A549 (cell line): Measurements from ENCODE around the gene DBR1. TPM values are rescaled to one million over a fixed set of nuclear protein-coding genes. Genes with fewer than 3 reads are reported as not detected.

Experiments
- ATAC-seq, 2 experiments: fragments of 200-7000 bp in 1 of 2; fragments of >200 bp in 1 of 2; cut with Nextera tagmentation in 1 of 2; cut with Tn5 transposase in 1 of 2; 3 replicates each; pipeline versions ENCODE4 v1.8.0 to v1.9.1; 2018 to 2020; ENCODE audit warnings: mild to moderate bottlenecking in 1 of 2, moderate library complexity in 1 of 2
- CTCF ChIA-PET: fragments of 300-600 bp; sonication (Branson Sonifier 250); formaldehyde crosslinking; extraction: SDS; loops from one replicate; lab custom pipeline; 2021; ENCODE audit warnings: antibody characterized with exemption, inconsistent platforms; lab: Yijun Ruan, JAX
- POLR2A ChIA-PET: fragments of 350-600 bp; formaldehyde crosslinking; extraction: SDS; loops from one replicate; lab custom pipeline; 2021; ENCODE audit warnings: antibody characterized with exemption, inconsistent platforms; lab: Yijun Ruan, JAX
- DNase-seq, 2 experiments: peaks; one replicate each; pipeline versions ENCODE4 v3.0.0 to v3.0.0-alpha.2; 2011 to 2016; ENCODE audit warnings: low read depth in 1 of 2, low spot score in 1 of 2
- FAIRE-seq: peaks from 2 replicates; lab custom pipeline; 2011; peaks lifted over from hg19 to GRCh38; lab: Jason Lieb, UNC
- H3K27ac ChIP-seq, 2 experiments: fragments of >200 bp; sonication (Bioruptor Twin); formaldehyde crosslinking; 3 replicates each; pipeline ENCODE4 v1.5.1; 2016 to 2017
- H3K4me1 ChIP-seq: fragments of >200 bp; sonication (Bioruptor Twin); formaldehyde crosslinking; 3 replicates; pipeline ENCODE4 v1.6.1; 2016
- H3K4me2 ChIP-seq: fragments of >200 bp; sonication (Bioruptor Twin); formaldehyde crosslinking; 3 replicates; pipeline ENCODE4 v1.6.1; 2016
- H3K4me3 ChIP-seq: fragments of >200 bp; sonication (Bioruptor Twin); formaldehyde crosslinking; 3 replicates; pipeline ENCODE4 v1.5.1; 2016
- H3K9me3 ChIP-seq: fragments of >200 bp; sonication (Bioruptor Twin); formaldehyde crosslinking; 3 replicates; pipeline ENCODE4 v1.6.1; 2016
- BHLHE40 ChIP-seq: IDR thresholded peaks from 2 replicates; pipeline ENCODE4 v1.6.1; 2012; ENCODE audit warnings: low read depth, low read length, inconsistent platforms
- CBX8 ChIP-seq: fragments of 200-600 bp; sonication (generic); IDR thresholded peaks from 2 replicates; pipeline ENCODE4 v1.6.1; 2016
- CHD2 ChIP-seq: fragments of 150-350 bp; IDR thresholded peaks from 2 replicates; pipeline ENCODE4 v1.6.1; 2014; ENCODE audit warnings: low read length; ENCODE audit not compliant: partially characterized antibody
- EHF ChIP-seq: fragments of 250-450 bp; sonication (Bioruptor Pico); IDR thresholded peaks from 2 replicates; pipeline ENCODE4 v1.5.0; 2020; ENCODE audit warnings: mild to moderate bottlenecking
- HDAC2 ChIP-seq: fragments of 200-600 bp; sonication (generic); IDR thresholded peaks from 2 replicates; pipeline ENCODE4 v1.6.1; 2016
- HOXA7 ChIP-seq: fragments of 250-450 bp; sonication (Bioruptor Pico); IDR thresholded peaks from 2 replicates; pipeline ENCODE4 v1.5.0; 2020; ENCODE audit warnings: mild to moderate bottlenecking, moderate library complexity
- HOXB5 ChIP-seq: fragments of 250-450 bp; sonication (Bioruptor Pico); IDR thresholded peaks from 2 replicates; pipeline ENCODE4 v1.5.0; 2020; ENCODE audit warnings: mild to moderate bottlenecking, moderate library complexity
- JUN ChIP-seq, 2 experiments: fragments of >200 bp; sonication (Bioruptor Twin); formaldehyde crosslinking; IDR thresholded peaks; 2 replicates in 1 of 2; 3 replicates in 1 of 2; pipeline ENCODE4 v1.6.1; 2016 to 2017
- JUNB ChIP-seq: fragments of >200 bp; sonication (Bioruptor Twin); formaldehyde crosslinking; IDR thresholded peaks from 2 replicates; pipeline ENCODE4 v1.6.1; 2016
- KDM1A ChIP-seq: fragments of 200-600 bp; sonication (generic); IDR thresholded peaks from 2 replicates; pipeline ENCODE4 v1.6.1; 2016; ENCODE audit warnings: low read depth, mild to moderate bottlenecking
- MAZ ChIP-seq: fragments of 150-350 bp; IDR thresholded peaks from 2 replicates; pipeline ENCODE4 v1.6.1; 2014; ENCODE audit warnings: antibody characterized with exemption, low read depth, low read length, borderline replicate concordance
- PHF8 ChIP-seq: fragments of 200-600 bp; sonication (generic); IDR thresholded peaks from 2 replicates; pipeline ENCODE4 v1.6.1; 2016; ENCODE audit warnings: low read depth, mild to moderate bottlenecking, antibody characterized with exemption, moderate library complexity, borderline replicate concordance
- RAD21 ChIP-seq, 2 experiments: fragments of >200 bp in 1 of 2; sonication (Bioruptor Twin) in 1 of 2; formaldehyde crosslinking in 1 of 2; IDR thresholded peaks in 1 of 2; conservative IDR thresholded peaks in 1 of 2; 2 replicates in 1 of 2; 3 replicates in 1 of 2; pipeline ENCODE4 v1.6.1; 2012 to 2018; ENCODE audit warnings: inconsistent platforms in 1 of 2
- RARB ChIP-seq: fragments of 250-450 bp; sonication (Bioruptor Pico); IDR thresholded peaks from 2 replicates; pipeline ENCODE4 v1.8.0; 2021; ENCODE audit warnings: mild to moderate bottlenecking, moderate library complexity
- RNF2 ChIP-seq: fragments of 200-600 bp; sonication (generic); IDR thresholded peaks from 2 replicates; pipeline ENCODE4 v1.6.1; 2016; ENCODE audit warnings: low read depth, mild to moderate bottlenecking, antibody characterized with exemption, moderate library complexity, borderline replicate concordance
- TFCP2L1 ChIP-seq: fragments of 250-450 bp; sonication (Bioruptor Pico); IDR thresholded peaks from 2 replicates; pipeline ENCODE4 v1.5.0; 2021; ENCODE audit warnings: mild to moderate bottlenecking
- TP53 ChIP-seq: fragments of 250-450 bp; sonication (Bioruptor Pico); IDR thresholded peaks from 2 replicates; pipeline ENCODE4 v1.5.0; 2021; ENCODE audit warnings: mild to moderate bottlenecking, moderate library complexity
- ZC3H11A ChIP-seq: fragments of 450-650 bp; IDR thresholded peaks from 2 replicates; pipeline ENCODE4 v1.6.1; 2014; ENCODE audit warnings: antibody characterized with exemption, mild to moderate bottlenecking
- ZFP36 ChIP-seq: fragments of 450-650 bp; IDR thresholded peaks from 2 replicates; pipeline ENCODE4 v1.6.1; 2014; ENCODE audit warnings: borderline replicate concordance; ENCODE audit not compliant: partially characterized antibody
- ZNF302 ChIP-seq: fragments of 250-450 bp; sonication (Bioruptor Pico); IDR thresholded peaks from 2 replicates; pipeline ENCODE4 v1.9.0; 2021; ENCODE audit warnings: inconsistent platforms, mild to moderate bottlenecking, moderate library complexity
- ZSCAN20 ChIP-seq: fragments of 250-450 bp; sonication (Bioruptor Pico); IDR thresholded peaks from 2 replicates; pipeline ENCODE4 v1.8.0; 2022; ENCODE audit warnings: mild to moderate bottlenecking, moderate library complexity
- WGBS: methylation state at CpG from one replicate; pipeline ENCODE4 v1.1.6; 2017; ENCODE audit errors: missing lambda C conversion rate; 5-methylcytosine and 5-hydroxymethylcytosine counted together
- polyA plus RNA-seq, 4 experiments: library from polyadenylated mRNA; depleted of rRNA in 3 of 4; stranded (reverse); fragments of >200 nt; fragmentation: RNase III in 1 of 4; extraction: RNeasy Plus Mini Kit Qiagen cat#74134 plus additional on column Dnase treatment in 1 of 4; gene quantifications; 2 replicates in 3 of 4; 3 replicates in 1 of 4; pipeline ENCODE4 v1.2.3, GENCODE V29; 2011 to 2017
- TF ChIP-seq, protein P1 (sequence below): fragments of 250-450 bp; sonication (Bioruptor Pico); IDR thresholded peaks from 2 replicates; pipeline ENCODE4 v1.5.0; 2020; ENCODE audit warnings: low read depth, mild to moderate bottlenecking, moderate library complexity
- TF ChIP-seq, protein P2 (sequence below): fragments of >200 bp; sonication (Bioruptor Twin); formaldehyde crosslinking; IDR thresholded peaks from 3 replicates; pipeline ENCODE4 v1.5.1; 2016
- TF ChIP-seq, protein P3 (sequence below): fragments of >200 bp; sonication (Bioruptor Twin); formaldehyde crosslinking; IDR thresholded peaks from 2 replicates; pipeline ENCODE4 v1.6.1; 2016
- TF ChIP-seq, protein P4 (sequence below): fragments of 450-650 bp; IDR thresholded peaks from 2 replicates; pipeline ENCODE4 v1.6.1; 2014; ENCODE audit warnings: antibody characterized with exemption
- TF ChIP-seq, protein P5 (sequence below): fragments of 200-600 bp; sonication (generic); IDR thresholded peaks from 2 replicates; pipeline ENCODE4 v1.6.1; 2016; ENCODE audit warnings: antibody characterized with exemption, mild to moderate bottlenecking, moderate library complexity

Gene DBR1
- polyA plus RNA-seq, 2 of the 4 experiments (the other 2 are of a cell fraction), result 13.2 to 14.2 TPM

DNA sequence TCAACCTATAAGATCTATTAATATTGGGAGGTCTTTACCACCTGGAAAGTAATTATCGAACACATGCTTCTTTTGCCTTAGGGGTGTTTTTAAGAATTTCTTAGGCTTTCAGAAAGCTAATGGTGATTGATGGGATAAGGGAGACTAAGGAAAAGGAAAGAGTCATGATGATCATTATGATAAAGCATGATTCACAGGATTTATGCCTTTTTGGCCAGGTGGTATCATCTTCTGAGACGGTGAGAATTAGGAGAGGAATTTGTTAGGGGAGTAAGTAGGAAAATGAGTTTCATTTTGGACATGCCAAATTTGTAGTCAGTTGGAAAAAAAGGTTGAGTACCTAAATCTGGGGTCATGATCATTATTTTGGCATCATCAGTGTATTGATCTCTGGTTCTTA lies 21.3 kb upstream of the DBR1 start:
- Histone ChIP-seq H3K4me2 (no peak overlapping the region), H3K9me3 (no peaks in the 10 kb centered on the region), H3K4me3 (no peak overlapping the region), H3K4me1 (no peaks in the 10 kb centered on the region), H3K27ac (no peak overlapping the region)
- ChIA-PET CTCF (interaction anchor here (0.8 to 1.2 kb wide), 2 partner anchors 26 to 133 kb away, joined by 3 to 5 read pairs; no protein-coding TSS in a partner anchor), POLR2A (no interaction called here)
- TF ChIP-seq BHLHE40 (no peak), HDAC2 (no peak), RNF2 (no peak), RAD21 (conservative IDR thresholded peaks at IDR 0.05 in 1 of 2, IDR thresholded peaks at IDR 0.05 in 1 of 2) (no peak), PHF8 (no peak), HOXA7 (CRISPR knock-in tag) (no peak), JUNB (no peak), EHF (CRISPR knock-in tag) (no peak), TP53 (CRISPR knock-in tag) (no peak), ZSCAN20 (CRISPR knock-in tag) (no peak), MAZ (no peak)
- TF ChIP-seq, protein P1, sequence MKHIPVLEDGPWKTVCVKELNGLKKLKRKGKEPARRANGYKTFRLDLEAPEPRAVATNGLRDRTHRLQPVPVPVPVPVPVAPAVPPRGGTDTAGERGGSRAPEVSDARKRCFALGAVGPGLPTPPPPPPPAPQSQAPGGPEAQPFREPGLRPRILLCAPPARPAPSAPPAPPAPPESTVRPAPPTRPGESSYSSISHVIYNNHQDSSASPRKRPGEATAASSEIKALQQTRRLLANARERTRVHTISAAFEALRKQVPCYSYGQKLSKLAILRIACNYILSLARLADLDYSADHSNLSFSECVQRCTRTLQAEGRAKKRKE (CRISPR knock-in tag), result no peak
- TF ChIP-seq, protein P2, sequence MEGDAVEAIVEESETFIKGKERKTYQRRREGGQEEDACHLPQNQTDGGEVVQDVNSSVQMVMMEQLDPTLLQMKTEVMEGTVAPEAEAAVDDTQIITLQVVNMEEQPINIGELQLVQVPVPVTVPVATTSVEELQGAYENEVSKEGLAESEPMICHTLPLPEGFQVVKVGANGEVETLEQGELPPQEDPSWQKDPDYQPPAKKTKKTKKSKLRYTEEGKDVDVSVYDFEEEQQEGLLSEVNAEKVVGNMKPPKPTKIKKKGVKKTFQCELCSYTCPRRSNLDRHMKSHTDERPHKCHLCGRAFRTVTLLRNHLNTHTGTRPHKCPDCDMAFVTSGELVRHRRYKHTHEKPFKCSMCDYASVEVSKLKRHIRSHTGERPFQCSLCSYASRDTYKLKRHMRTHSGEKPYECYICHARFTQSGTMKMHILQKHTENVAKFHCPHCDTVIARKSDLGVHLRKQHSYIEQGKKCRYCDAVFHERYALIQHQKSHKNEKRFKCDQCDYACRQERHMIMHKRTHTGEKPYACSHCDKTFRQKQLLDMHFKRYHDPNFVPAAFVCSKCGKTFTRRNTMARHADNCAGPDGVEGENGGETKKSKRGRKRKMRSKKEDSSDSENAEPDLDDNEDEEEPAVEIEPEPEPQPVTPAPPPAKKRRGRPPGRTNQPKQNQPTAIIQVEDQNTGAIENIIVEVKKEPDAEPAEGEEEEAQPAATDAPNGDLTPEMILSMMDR, result no peak
- FAIRE-seq (no peak), DNase-seq (no peak), ATAC-seq (no peak)
- 88% methylated on average over 2 of the region's 2 CpGs for WGBS

DNA sequence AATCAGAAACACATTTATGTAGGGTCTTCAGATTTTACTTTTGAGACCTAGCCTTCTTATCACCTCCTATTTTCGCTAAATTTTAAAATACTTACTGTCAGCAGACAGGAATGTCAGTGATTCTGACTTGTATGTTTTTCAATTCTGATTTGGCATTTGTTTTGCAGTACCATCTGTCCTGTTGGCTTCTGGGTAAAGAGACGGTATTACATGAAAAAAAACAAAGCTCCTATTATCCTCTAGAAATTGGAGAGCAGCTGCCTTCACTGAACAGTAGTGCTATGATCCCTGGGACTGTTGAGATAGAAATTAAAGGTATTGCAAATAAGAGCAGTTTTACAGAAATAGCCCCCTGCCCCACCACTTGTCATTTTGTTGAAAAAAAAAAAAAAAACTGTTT lies 20.8 kb upstream of the DBR1 start:
- 89% methylated on average over 2 of the region's 2 CpGs for WGBS
- Histone ChIP-seq H3K4me3 (no peak overlapping the region), H3K4me1 (no peaks in the 10 kb centered on the region), H3K9me3 (no peaks in the 10 kb centered on the region), H3K4me2 (no peak overlapping the region), H3K27ac (no peak overlapping the region)
- no peak for FAIRE-seq
- no peak for TF ChIP-seq ZNF302
- TF ChIP-seq KDM1A, result no peak
- TF ChIP-seq, protein P3, sequence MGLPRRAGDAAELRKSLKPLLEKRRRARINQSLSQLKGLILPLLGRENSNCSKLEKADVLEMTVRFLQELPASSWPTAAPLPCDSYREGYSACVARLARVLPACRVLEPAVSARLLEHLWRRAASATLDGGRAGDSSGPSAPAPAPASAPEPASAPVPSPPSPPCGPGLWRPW, result no peak
- TF ChIP-seq CBX8, result no peak
- TF ChIP-seq HDAC2, result no peak
- TF ChIP-seq, protein P4, sequence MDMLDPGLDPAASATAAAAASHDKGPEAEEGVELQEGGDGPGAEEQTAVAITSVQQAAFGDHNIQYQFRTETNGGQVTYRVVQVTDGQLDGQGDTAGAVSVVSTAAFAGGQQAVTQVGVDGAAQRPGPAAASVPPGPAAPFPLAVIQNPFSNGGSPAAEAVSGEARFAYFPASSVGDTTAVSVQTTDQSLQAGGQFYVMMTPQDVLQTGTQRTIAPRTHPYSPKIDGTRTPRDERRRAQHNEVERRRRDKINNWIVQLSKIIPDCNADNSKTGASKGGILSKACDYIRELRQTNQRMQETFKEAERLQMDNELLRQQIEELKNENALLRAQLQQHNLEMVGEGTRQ, result no peak
- no peak for TF ChIP-seq EHF (CRISPR knock-in tag)
- no peak for TF ChIP-seq TFCP2L1
- TF ChIP-seq, protein P1 (CRISPR knock-in tag), result no peak
- no peak for TF ChIP-seq JUNB
- TF ChIP-seq ZFP36, result no peak
- TF ChIP-seq CHD2, result no peak
- TF ChIP-seq JUN (IDR thresholded peaks at IDR 0.05), result no peak
- TF ChIP-seq RARB (CRISPR knock-in tag), result no peak
- no peak for TF ChIP-seq MAZ
- TF ChIP-seq, protein P5, sequence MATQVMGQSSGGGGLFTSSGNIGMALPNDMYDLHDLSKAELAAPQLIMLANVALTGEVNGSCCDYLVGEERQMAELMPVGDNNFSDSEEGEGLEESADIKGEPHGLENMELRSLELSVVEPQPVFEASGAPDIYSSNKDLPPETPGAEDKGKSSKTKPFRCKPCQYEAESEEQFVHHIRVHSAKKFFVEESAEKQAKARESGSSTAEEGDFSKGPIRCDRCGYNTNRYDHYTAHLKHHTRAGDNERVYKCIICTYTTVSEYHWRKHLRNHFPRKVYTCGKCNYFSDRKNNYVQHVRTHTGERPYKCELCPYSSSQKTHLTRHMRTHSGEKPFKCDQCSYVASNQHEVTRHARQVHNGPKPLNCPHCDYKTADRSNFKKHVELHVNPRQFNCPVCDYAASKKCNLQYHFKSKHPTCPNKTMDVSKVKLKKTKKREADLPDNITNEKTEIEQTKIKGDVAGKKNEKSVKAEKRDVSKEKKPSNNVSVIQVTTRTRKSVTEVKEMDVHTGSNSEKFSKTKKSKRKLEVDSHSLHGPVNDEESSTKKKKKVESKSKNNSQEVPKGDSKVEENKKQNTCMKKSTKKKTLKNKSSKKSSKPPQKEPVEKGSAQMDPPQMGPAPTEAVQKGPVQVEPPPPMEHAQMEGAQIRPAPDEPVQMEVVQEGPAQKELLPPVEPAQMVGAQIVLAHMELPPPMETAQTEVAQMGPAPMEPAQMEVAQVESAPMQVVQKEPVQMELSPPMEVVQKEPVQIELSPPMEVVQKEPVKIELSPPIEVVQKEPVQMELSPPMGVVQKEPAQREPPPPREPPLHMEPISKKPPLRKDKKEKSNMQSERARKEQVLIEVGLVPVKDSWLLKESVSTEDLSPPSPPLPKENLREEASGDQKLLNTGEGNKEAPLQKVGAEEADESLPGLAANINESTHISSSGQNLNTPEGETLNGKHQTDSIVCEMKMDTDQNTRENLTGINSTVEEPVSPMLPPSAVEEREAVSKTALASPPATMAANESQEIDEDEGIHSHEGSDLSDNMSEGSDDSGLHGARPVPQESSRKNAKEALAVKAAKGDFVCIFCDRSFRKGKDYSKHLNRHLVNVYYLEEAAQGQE, result no peak
- TF ChIP-seq ZC3H11A, result no peak
- TF ChIP-seq ZSCAN20 (CRISPR knock-in tag), result no peak
- no peak for TF ChIP-seq HOXB5 (CRISPR knock-in tag)
- no peak for ATAC-seq
- DNase-seq, result no peak
- POLR2A ChIA-PET, result no interaction called here
- CTCF ChIA-PET, result interaction anchor here (0.7 kb wide), 1 partner anchor 225 kb away, joined by 3 read pairs; no protein-coding TSS in a partner anchor
